ENCODE results near the gene TNNI3K.

Gene TNNI3K

GRCh38 chr1:74356493-74356892 lies 121.3 kb downstream of the TNNI3K start:
- TF ChIP-seq CTCF (IDR thresholded peaks at IDR 0.05): no peak
- Histone ChIP-seq H3K36me3 (peaks cover 0 to 6% (median 0%) of the 10 kb centered on the region in 3 donors), H3K4me1 (no peaks in the 10 kb centered on the region), H3K27ac (no peak overlapping the region), H3K9me3 (no peaks in the 10 kb centered on the region), H3K27me3 (no peaks in the 10 kb centered on the region), H3K4me3 (no peak overlapping the region)
- DNase-seq: no peak
- intact Hi-C loops (cut with DNase I; ENCODE audit: low total_unique reads): no loop called here

DNA sequence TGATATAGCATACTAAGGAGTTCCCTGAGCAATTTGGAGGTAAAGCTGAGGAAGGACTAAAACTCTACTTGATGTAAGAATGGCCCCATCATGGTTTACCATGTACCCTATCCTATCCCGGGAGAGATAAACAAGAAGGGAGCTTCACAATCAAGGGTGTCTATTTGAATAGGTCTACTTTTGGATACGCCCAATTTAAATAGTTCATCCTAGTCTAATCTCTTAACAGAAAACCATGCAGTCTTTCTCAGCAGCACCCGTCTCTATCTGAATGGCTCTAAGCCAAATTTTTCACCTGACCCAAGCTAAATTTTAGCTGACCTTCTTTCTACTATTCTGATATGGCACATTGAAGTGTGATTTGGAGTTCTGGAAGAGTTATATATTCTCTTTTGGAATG lies 122.0 kb downstream of the TNNI3K start:
- Histone ChIP-seq H3K36me3 (peaks cover 0 to 6% (median 0%) of the 10 kb centered on the region in 3 donors), H3K4me3 (no peak overlapping the region), H3K9me3 (no peaks in the 10 kb centered on the region), H3K4me1 (no peaks in the 10 kb centered on the region), H3K27me3 (no peaks in the 10 kb centered on the region), H3K27ac (no peak overlapping the region)
- intact Hi-C loops (cut with DNase I; ENCODE audit: low total_unique reads): no loop called here
- no peak for TF ChIP-seq CTCF (IDR thresholded peaks at IDR 0.05)
- DNase-seq: no peak

DNA sequence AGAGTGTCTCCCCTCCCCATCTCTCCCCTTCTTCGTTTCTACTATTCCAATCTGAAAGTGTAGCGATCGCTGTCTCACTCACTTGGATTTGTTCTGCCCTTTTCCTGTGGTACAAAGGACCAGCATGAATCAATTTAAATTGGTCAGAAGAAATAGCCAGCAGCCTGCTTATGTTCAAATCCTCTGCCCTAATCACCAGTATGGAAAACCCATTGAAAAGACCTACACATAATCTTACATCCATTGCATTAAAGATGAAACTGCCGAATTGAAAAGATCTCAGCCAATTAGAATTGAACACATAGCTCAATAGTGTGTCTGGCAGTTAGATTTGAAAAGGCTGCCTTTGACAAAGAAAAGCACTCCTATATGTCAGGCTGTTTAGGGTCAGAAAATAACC lies 122.6 kb downstream of the TNNI3K start:
- intact Hi-C loops (cut with DNase I; ENCODE audit: low total_unique reads): no loop called here
- no peak overlapping the region for H3K27ac ChIP-seq
- H3K4me3 ChIP-seq: no peak overlapping the region

DNA sequence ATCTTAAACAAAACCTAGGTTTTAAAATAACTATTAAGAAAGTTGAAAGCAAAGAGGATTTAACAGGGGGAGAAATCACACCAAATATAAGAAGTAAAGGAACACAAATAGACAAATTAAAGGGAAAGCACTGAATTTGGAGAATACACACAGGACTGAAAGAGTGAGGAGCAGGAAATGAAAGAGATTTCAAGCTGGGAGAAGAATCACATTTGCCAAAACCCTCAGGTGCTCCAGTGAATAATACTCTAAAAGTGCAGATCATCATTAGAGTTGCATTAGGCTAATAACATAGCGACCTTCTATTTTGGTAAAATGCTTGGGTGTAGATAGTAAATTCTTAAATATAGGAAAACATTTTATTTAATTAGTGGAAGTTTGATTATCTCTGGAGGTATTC lies 127.5 kb downstream of the TNNI3K start:
- H3K9me3 ChIP-seq: no peaks in the 10 kb centered on the region
- no peak overlapping the region for H3K4me3 ChIP-seq
- no peaks in the 10 kb centered on the region for H3K4me1 ChIP-seq
- TF ChIP-seq CTCF (IDR thresholded peaks at IDR 0.05): no peak
- DNase-seq: no peak
- no peak overlapping the region for H3K27ac ChIP-seq
- intact Hi-C loops (cut with DNase I; ENCODE audit: low total_unique reads): no loop called here
- H3K27me3 ChIP-seq: no peaks in the 10 kb centered on the region
- no peaks in the 10 kb centered on the region for H3K36me3 ChIP-seq

More for the DNA sequence above, 122.6 kb downstream of the TNNI3K start:
- H3K9me3 ChIP-seq: no peaks in the 10 kb centered on the region
- H3K27me3 ChIP-seq: no peaks in the 10 kb centered on the region
- no peak for DNase-seq
- no peaks in the 10 kb centered on the region for H3K4me1 ChIP-seq
- no peak for TF ChIP-seq CTCF (IDR thresholded peaks at IDR 0.05)
- peaks cover 0 to 6% (median 0%) of the 10 kb centered on the region in 3 donors for H3K36me3 ChIP-seq

DNA sequence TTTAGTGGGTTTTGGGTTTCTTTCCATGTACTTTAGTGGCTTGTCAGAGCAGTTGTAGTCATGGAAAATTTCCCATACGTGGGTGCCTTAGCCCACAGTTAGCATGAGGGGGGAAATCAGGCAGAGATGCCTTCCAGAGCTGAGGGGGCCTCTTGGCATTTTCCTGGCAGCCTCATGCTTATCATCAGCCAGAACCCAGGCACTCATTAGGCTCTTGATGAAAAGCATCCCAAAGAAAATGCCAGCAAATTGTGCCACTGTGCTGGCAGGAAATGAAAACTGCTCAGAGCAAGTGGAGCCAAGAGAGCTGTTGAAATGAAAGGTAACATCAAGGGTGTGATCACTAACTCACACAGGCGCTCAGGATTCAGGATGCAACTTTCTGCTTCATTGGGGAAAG lies 128.0 kb downstream of the TNNI3K start:
- H3K36me3 ChIP-seq: no peaks in the 10 kb centered on the region
- no peaks in the 10 kb centered on the region for H3K9me3 ChIP-seq
- no peak overlapping the region for H3K4me3 ChIP-seq
- DNase-seq: no peak
- no peak overlapping the region for H3K27ac ChIP-seq
- no peaks in the 10 kb centered on the region for H3K4me1 ChIP-seq
- no peaks in the 10 kb centered on the region for H3K27me3 ChIP-seq
- TF ChIP-seq CTCF (IDR thresholded peaks at IDR 0.05): no peak
- intact Hi-C loops (cut with DNase I; ENCODE audit: low total_unique reads): no loop called here

- H3K4me3 ChIP-seq: no peak overlapping the region
- no peak overlapping the region for H3K27ac ChIP-seq
- no peaks in the 10 kb centered on the region for H3K27me3 ChIP-seq
- H3K36me3 ChIP-seq: peaks cover 5 to 18% (median 7%) of the 10 kb centered on the region in 3 donors
- TF ChIP-seq CTCF (IDR thresholded peaks at IDR 0.05): no peak
- H3K4me1 ChIP-seq: no peaks in the 10 kb centered on the region
- intact Hi-C loops (cut with DNase I; ENCODE audit: low total_unique reads): no loop called here
- no peak for DNase-seq
- H3K9me3 ChIP-seq: no peaks in the 10 kb centered on the region
Observed at GRCh38 chr1:74367175-74367813, 132.1 kb downstream of the TNNI3K start.

All from tibial artery (tissue), 4 donors.